HG02973 (cell line): ENCODE measurements around the gene TUSC2.
A peak's percentile ranks its signal among the peaks of the same experiment; 100 is the strongest.

Experiments
- ATAC-seq: cut with Tn5 transposase; IDR thresholded peaks from one replicate; pipeline ENCODE4 v1.9.1; 2021; ENCODE audit warnings: moderate library complexity; ENCODE audit not compliant: unreplicated experiment

Gene TUSC2

GRCh38 chr3:50327943-50328691 lies at the start of gene TUSC2:
TUSC2 (minus strand) TSS chr3:50328223; CDS start chr3:50328099, 124 bp downstream.
- ATAC-seq: peak; percentile 75

GRCh38 chr3:50375258-50375931 lies 47.4 kb upstream of the TUSC2 start:
- ATAC-seq: no peak

- no peak for ATAC-seq
Observed at GRCh38 chr3:50374363-50375257, 46.6 kb upstream of the TUSC2 start.

- ATAC-seq: no peak
Observed at GRCh38 chr3:50373146-50374051, 45.4 kb upstream of the TUSC2 start.

GRCh38 chr3:50372349-50372748 lies 44.3 kb upstream of the TUSC2 start:
- no peak for ATAC-seq

- no peak for ATAC-seq
Observed at GRCh38 chr3:50371133-50371685, 43.2 kb upstream of the TUSC2 start.

GRCh38 chr3:50370594-50370993 lies 42.6 kb upstream of the TUSC2 start:
- ATAC-seq: no peak

- no peak for ATAC-seq
Observed at GRCh38 chr3:50369012-50369670, 41.1 kb upstream of the TUSC2 start.

GRCh38 chr3:50365842-50366220 lies 37.8 kb upstream of the TUSC2 start:
- ATAC-seq: no peak

GRCh38 chr3:50365080-50365841 lies 37.2 kb upstream of the TUSC2 start:
- ATAC-seq: peak; percentile 75

GRCh38 chr3:50364573-50365079 lies 36.6 kb upstream of the TUSC2 start:
- ATAC-seq: no peak

- peak; percentile 4 for ATAC-seq
Observed at GRCh38 chr3:50359760-50360110, 31.7 kb upstream of the TUSC2 start.

GRCh38 chr3:50358911-50359759 lies 31.1 kb upstream of the TUSC2 start, which contains the start of gene TMEM115:
TMEM115 (minus strand) TSS chr3:50359521; CDS start chr3:50359063, 458 bp downstream.
- peak; percentile 98 for ATAC-seq

- ATAC-seq: no peak
Observed at GRCh38 chr3:50358355-50358910, 30.4 kb upstream of the TUSC2 start.

GRCh38 chr3:50357481-50357880 lies 29.5 kb upstream of the TUSC2 start:
- no peak for ATAC-seq

GRCh38 chr3:50356553-50356952 lies 28.5 kb upstream of the TUSC2 start:
- no peak for ATAC-seq

- ATAC-seq: no peak
Observed at GRCh38 chr3:50355829-50356552, 28.0 kb upstream of the TUSC2 start.
